HAP-1 (cell line): Measurements from ENCODE around the gene SLMAP.

Experiments used
- DNase-seq, 2 experiments: peaks; one replicate each; pipeline ENCODE4 v3.0.0-alpha.2; 2016 to 2020; ENCODE audit warnings: low spot score in 2 of 2
- H3K27me3 ChIP-seq: fragments of 250-450 bp; sonication (Bioruptor Pico); 2 replicates; pipeline ENCODE4 v1.5.1; 2020; ENCODE audit warnings: low read depth, mild to moderate bottlenecking, moderate library complexity
- H3K36me3 ChIP-seq: fragments of 250-450 bp; sonication (Bioruptor Pico); replicated peaks from 2 replicates; pipeline ENCODE4 v1.5.1; 2020; ENCODE audit warnings: mild to moderate bottlenecking
- H3K4me1 ChIP-seq: fragments of 250-450 bp; sonication (Bioruptor Pico); 2 replicates; pipeline ENCODE4 v1.5.1; 2020; ENCODE audit warnings: mild to moderate bottlenecking
- H3K4me3 ChIP-seq: fragments of 250-450 bp; sonication (Bioruptor Pico); 2 replicates; pipeline ENCODE4 v1.5.1; 2020; ENCODE audit warnings: mild to moderate bottlenecking, moderate library complexity
- H3K9me3 ChIP-seq: fragments of 250-450 bp; sonication (Bioruptor Pico); 2 replicates; pipeline ENCODE4 v1.5.1; 2020; ENCODE audit warnings: mild to moderate bottlenecking, moderate library complexity
- in situ Hi-C: fragments of 300-500 bp; cut with MboI; formaldehyde crosslinking; loops from 3 replicates; pipeline ENCODE4 v1.14.3; 2020; ENCODE audit warnings: low sequenced_read_pairs, inconsistent platforms, mixed read lengths

Gene SLMAP

GRCh38 chr3:57974796-57975388 lies 218.8 kb downstream of the SLMAP start:
- Histone ChIP-seq H3K36me3 (no peaks in the 10 kb centered on the region), H3K4me3 (no peak overlapping the region), H3K27me3 (no peaks in the 10 kb centered on the region), H3K9me3 (no peaks in the 10 kb centered on the region), H3K4me1 (no peaks in the 10 kb centered on the region)
- in situ Hi-C loops, result no loop called here
- no peak for DNase-seq

GRCh38 chr3:57977818-57978235 lies 221.7 kb downstream of the SLMAP start:
- DNase-seq, result no peak
- Histone ChIP-seq H3K27me3 (no peaks in the 10 kb centered on the region), H3K36me3 (no peaks in the 10 kb centered on the region), H3K4me3 (no peak overlapping the region), H3K9me3 (no peaks in the 10 kb centered on the region), H3K4me1 (no peaks in the 10 kb centered on the region)
- in situ Hi-C loops, result no loop called here

GRCh38 chr3:57978316-57978715 lies 222.2 kb downstream of the SLMAP start:
- Histone ChIP-seq H3K4me3 (no peak overlapping the region), H3K27me3 (no peaks in the 10 kb centered on the region), H3K9me3 (no peaks in the 10 kb centered on the region), H3K36me3 (no peaks in the 10 kb centered on the region), H3K4me1 (no peaks in the 10 kb centered on the region)
- in situ Hi-C loops, result no loop called here
- DNase-seq, result no peak
